Loucy (cell line): Measurements from ENCODE around the gene MBNL2.

Experiments used
- H2AFZ ChIP-seq: fragments of 200-600 bp; sonication (generic); 2 replicates; pipeline ENCODE4 v1.6.0; 2016; ENCODE audit warnings: antibody characterized with exemption, mild to moderate bottlenecking, low read length, moderate library complexity
- H3F3A ChIP-seq: fragments of 200-600 bp; 2 replicates; pipeline ENCODE4 v1.6.0; 2016; ENCODE audit warnings: antibody characterized with exemption, low read depth, mild to moderate bottlenecking
- H3K27me3 ChIP-seq: fragments of 200-600 bp; sonication (generic); 2 replicates; pipeline ENCODE4 v1.6.1; 2014; ENCODE audit warnings: low read length, mild to moderate bottlenecking; ENCODE audit not compliant: insufficient read depth, poor library complexity, severe bottlenecking
- H3K36me3 ChIP-seq: fragments of 200-600 bp; sonication (generic); 2 replicates; pipeline ENCODE4 v1.6.1; 2016; ENCODE audit warnings: low read length; ENCODE audit not compliant: insufficient read depth
- H3K4me1 ChIP-seq: fragments of 200-600 bp; sonication (generic); 2 replicates; pipeline ENCODE4 v1.5.1; 2014; ENCODE audit warnings: low read length, mild to moderate bottlenecking; ENCODE audit not compliant: insufficient read depth, poor library complexity, severe bottlenecking
- H3K4me2 ChIP-seq: fragments of 200-600 bp; sonication (generic); 2 replicates; pipeline ENCODE4 v1.6.0; 2014; ENCODE audit warnings: antibody characterized with exemption, low read length, low read depth, mild to moderate bottlenecking; ENCODE audit not compliant: poor library complexity, severe bottlenecking
- H3K4me3 ChIP-seq: fragments of 200-600 bp; sonication (generic); 2 replicates; pipeline ENCODE4 v1.5.1; 2014; ENCODE audit warnings: low read length, mild to moderate bottlenecking, mixed read lengths; ENCODE audit not compliant: poor library complexity, severe bottlenecking
- H3K79me2 ChIP-seq: fragments of 200-600 bp; sonication (generic); 2 replicates; pipeline ENCODE4 v1.6.1; 2014; ENCODE audit warnings: low read length; ENCODE audit not compliant: insufficient read depth
- H3K9ac ChIP-seq: fragments of 200-600 bp; sonication (generic); 2 replicates; pipeline ENCODE4 v1.6.0; 2014; ENCODE audit warnings: mild to moderate bottlenecking, low read depth, low read length, moderate library complexity; ENCODE audit not compliant: poor library complexity, severe bottlenecking
- H3K9me2 ChIP-seq: fragments of 200-600 bp; sonication (generic); replicated peaks from 2 replicates; pipeline ENCODE4 v1.6.1; 2016; ENCODE audit warnings: low read depth, low read length, mixed read lengths
- H3K9me3 ChIP-seq: fragments of 200-600 bp; sonication (generic); 2 replicates; pipeline ENCODE4 v1.6.1; 2014; ENCODE audit warnings: mild to moderate bottlenecking, antibody characterized with exemption, low read length, low read depth; ENCODE audit not compliant: insufficient read depth
- H4K20me1 ChIP-seq: fragments of 200-600 bp; sonication (generic); 2 replicates; pipeline ENCODE4 v1.6.0; 2014; ENCODE audit warnings: antibody characterized with exemption, low read length, mild to moderate bottlenecking; ENCODE audit not compliant: insufficient read depth, poor library complexity, severe bottlenecking
- EZH2phosphoT487 ChIP-seq: fragments of 200-600 bp; IDR thresholded peaks from 2 replicates; pipeline ENCODE4 v1.6.1; 2018; ENCODE audit warnings: antibody characterized with exemption, mild to moderate bottlenecking, moderate library complexity, borderline replicate concordance
- TF ChIP-seq, protein P1 (sequence below): fragments of 200-600 bp; sonication (generic); conservative IDR thresholded peaks from 2 replicates; pipeline ENCODE4 v1.5.1; 2014; ENCODE audit warnings: mild to moderate bottlenecking, antibody characterized with exemption, low read length

The MBNL2 gene

DNA sequence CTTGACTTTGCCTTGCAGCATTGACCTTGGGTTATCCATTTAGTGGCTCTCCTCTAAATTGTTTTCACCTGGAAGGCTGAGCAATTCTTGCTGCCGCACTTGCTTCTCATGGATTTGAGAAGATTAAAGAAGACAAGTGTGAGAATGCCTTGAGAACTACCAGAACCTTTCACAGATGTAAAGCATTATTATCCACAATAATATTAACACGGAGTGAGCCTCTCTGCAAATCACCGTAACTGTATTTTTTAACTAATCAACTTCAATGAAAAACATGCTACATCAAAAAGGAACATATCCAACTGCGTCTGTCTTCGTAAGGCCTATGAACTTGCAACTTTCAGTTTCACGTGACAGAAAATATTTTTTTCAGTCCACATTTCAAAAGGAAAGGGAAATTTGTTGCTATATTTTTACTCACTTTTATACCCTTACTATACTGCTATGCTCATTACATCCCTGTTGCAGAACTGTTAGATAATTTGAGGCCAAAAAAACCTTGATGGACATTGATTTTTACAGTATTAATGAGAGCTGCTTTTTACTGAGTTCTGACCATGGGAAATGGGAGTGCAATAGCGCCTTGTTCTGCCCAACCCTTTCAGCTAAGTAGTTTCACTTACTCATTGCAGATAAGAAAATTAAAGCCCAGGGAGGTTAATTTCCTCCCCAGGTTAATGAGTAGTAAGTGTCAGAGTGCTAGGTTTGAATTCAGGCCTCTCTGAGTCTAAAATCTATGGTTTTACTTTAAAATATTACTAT, 118.0 kb downstream of the MBNL2 start:
- Histone ChIP-seq H3K4me2 (no peak overlapping the region), H3K27me3 (no peaks in the 10 kb centered on the region), H3K4me1 (no peaks in the 10 kb centered on the region), H3F3A (no peaks in the 10 kb centered on the region), H2AFZ (no peak overlapping the region), H3K9me2 (no peaks in the 10 kb centered on the region), H3K9ac (no peak overlapping the region), H3K79me2 (no peaks in the 10 kb centered on the region), H4K20me1 (no peaks in the 10 kb centered on the region), H3K9me3 (no peaks in the 10 kb centered on the region), H3K4me3 (no peak overlapping the region), H3K36me3 (peaks cover 5% of the 10 kb centered on the region; the same call in 1 of the 2 replicates)
- TF ChIP-seq EZH2phosphoT487 = no peak
- TF ChIP-seq, protein P1, sequence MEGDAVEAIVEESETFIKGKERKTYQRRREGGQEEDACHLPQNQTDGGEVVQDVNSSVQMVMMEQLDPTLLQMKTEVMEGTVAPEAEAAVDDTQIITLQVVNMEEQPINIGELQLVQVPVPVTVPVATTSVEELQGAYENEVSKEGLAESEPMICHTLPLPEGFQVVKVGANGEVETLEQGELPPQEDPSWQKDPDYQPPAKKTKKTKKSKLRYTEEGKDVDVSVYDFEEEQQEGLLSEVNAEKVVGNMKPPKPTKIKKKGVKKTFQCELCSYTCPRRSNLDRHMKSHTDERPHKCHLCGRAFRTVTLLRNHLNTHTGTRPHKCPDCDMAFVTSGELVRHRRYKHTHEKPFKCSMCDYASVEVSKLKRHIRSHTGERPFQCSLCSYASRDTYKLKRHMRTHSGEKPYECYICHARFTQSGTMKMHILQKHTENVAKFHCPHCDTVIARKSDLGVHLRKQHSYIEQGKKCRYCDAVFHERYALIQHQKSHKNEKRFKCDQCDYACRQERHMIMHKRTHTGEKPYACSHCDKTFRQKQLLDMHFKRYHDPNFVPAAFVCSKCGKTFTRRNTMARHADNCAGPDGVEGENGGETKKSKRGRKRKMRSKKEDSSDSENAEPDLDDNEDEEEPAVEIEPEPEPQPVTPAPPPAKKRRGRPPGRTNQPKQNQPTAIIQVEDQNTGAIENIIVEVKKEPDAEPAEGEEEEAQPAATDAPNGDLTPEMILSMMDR = no peak

DNA sequence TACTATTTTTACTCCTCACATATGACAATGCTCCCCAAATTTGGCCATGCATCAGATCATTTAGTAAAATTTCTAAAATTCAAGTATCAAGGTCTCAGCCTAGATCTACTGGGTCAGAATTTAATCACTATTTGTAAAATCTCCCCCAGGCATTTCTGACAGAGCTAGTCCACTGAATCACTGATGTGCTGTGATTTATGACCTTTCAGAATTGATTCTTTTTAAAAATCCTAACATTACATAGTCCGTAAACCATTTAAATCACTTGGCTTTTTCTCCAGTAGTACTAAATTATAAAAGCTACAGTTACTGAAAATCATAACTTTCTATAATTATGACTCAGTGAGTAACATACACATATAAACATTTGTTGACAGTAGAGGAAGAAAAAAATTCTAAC, 119.0 kb downstream of the MBNL2 start:
- Histone ChIP-seq H3K9me3 (no peaks in the 10 kb centered on the region), H3K36me3 (peaks cover 5% of the 10 kb centered on the region; the same call in 1 of the 2 replicates), H3K9me2 (no peaks in the 10 kb centered on the region), H4K20me1 (no peaks in the 10 kb centered on the region), H3K4me2 (no peak overlapping the region), H3K79me2 (no peaks in the 10 kb centered on the region), H3K9ac (no peak overlapping the region), H3K27me3 (no peaks in the 10 kb centered on the region), H3K4me3 (no peak overlapping the region), H3F3A (no peaks in the 10 kb centered on the region), H3K4me1 (no peaks in the 10 kb centered on the region), H2AFZ (no peak overlapping the region)
- TF ChIP-seq EZH2phosphoT487 = no peak
- TF ChIP-seq, protein P1 = no peak

DNA sequence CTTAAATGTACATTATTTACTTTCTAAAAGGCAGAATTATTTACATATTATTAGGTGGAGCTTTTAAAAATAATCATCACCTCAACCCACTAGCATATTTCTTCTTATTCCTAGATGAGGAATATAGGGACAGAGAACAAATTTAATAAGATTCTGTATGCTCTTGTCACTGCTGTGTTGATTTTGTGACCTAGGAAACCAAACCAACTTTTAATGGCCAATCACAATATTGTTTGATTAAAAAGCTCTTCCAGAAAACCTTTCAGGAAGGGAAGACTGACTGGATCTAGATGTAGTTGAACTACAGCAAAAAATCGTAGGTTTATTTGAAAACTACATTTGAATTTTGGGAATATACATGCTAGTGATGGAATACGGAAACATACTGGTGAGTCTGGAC, 120.0 kb downstream of the MBNL2 start:
- Histone ChIP-seq H2AFZ (no peak overlapping the region), H3K27me3 (no peaks in the 10 kb centered on the region), H3K4me2 (no peak overlapping the region), H3K9ac (no peak overlapping the region), H3K79me2 (no peaks in the 10 kb centered on the region), H3K9me2 (no peaks in the 10 kb centered on the region), H3K9me3 (no peaks in the 10 kb centered on the region), H3K4me1 (no peaks in the 10 kb centered on the region), H3F3A (no peaks in the 10 kb centered on the region), H3K4me3 (no peak overlapping the region), H4K20me1 (no peaks in the 10 kb centered on the region), H3K36me3 (peaks cover 5% of the 10 kb centered on the region; the same call in 1 of the 2 replicates)
- no peak for TF ChIP-seq EZH2phosphoT487
- TF ChIP-seq, protein P1 = no peak
